Activated effector memory CD4-positive, alpha-beta T cell treated with Interleukin-2 at 50 U/mL for 16 hours (primary cell): Measurements from ENCODE around the gene ABLIM2.
A peak's percentile ranks its signal among the peaks of the same experiment; 100 is the strongest.
"Not testable (repeated sequence)": the region's sequence is repeated elsewhere in the genome, so short reads cannot be mapped to it uniquely, and the experiment has no call there.

ENCODE experiments used
- DNase-seq: peaks from one replicate; pipeline ENCODE4 v3.0.0-alpha.2; 2020

ABLIM2 gene

DNA sequence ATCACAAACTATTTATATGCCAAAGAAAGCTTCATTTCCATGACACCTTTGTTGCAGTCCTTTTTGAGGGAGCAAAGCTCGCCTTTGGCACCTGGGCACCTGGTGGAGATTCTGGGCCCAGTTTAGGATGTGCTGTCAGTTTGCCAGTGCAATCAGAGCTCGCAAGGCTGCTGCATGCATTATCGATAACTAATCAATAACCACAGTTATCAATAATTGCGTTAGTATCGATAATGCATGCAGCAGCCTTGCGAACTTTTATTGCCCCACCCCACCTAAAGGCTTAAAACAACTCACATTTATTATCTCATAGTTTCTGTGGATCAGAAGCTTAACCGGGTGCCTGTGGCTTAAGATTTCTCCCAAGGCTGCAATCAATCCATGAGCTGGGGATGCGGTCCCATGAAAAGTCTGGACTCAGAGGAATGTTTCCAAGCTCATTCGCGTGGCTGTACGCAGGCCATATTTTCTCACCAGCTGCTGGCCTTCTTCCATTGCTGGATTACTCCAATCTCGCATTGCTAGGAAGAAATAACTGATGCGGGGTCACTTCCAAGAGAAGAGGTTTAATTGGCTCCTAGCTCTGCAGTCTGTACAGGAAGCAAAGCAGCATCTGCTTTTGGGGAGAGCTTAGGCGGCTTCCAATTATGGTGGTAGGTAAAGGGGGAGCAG lies 212.8 kb downstream of the ABLIM2 start:
- no peak for DNase-seq

DNA sequence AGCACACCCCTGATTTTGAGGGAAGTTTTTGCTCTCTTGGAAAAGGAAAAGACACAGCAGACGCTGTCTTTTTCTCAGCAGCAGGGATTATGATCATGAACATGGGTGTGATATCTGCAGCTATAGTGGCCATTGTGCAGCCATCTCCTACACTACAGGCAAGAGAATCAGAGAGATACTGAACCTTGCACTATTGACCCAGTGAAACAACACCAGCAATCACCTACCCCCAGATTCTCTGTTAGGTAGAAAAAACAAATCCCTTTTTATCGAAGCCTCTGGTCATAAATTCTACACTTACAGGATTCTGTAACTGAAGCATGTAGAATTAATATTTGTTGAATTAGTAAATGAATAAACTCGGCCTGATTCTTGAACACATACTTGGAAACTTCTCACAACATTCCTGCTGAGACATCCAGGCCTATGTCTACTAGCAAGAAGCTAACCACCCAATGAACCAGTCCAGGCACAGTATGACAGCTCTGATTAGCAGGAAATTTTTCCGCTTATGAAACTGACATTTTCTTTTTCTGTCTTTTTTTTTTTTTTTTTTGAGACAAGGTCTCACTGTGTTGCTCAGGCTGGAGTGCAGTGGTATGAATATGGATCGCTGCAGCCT lies 213.9 kb downstream of the ABLIM2 start:
- no peak for DNase-seq

DNA sequence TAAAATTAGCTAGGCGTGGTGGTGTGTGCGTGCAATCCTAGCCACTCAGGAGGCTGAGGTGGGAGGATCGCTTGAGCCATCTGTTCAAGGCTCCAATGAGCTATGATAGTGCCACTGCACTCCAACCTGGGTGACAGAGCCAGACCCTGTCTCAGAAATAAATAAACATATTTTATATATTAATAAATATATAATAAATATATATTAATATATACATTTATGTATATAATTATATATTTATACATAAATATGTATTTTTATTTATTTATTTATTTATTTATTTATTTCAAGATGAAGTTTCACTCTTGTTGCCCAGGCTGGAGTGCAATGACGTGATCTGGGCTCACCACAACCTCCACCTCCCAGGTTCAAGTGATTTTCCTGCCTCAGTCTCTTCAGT lies 214.9 kb downstream of the ABLIM2 start:
- DNase-seq = not testable (repeated sequence)

DNA sequence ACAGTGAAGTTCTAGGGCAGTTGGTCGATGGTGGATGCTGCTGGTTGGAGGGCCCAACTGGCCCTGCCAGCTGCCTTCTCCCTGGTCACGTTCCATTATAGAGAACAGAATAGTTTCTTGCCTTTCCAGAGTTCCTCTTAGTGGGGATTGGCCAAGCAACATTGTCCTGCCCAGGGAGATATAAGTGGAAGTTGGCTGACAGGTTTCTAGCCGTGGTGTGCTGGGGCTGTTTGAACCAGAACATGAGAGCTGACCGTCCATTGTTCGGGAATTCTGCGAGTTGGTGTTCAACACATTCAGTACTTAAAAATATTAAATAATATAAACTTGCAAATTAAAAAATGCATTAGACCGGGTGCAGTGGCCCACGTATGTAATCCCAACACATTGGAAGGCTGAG lies 215.4 kb downstream of the ABLIM2 start:
- DNase-seq = no peak

GRCh38 chr4:7941965-7942496 lies 216.6 kb downstream of the ABLIM2 start:
- DNase-seq = no peak

DNA sequence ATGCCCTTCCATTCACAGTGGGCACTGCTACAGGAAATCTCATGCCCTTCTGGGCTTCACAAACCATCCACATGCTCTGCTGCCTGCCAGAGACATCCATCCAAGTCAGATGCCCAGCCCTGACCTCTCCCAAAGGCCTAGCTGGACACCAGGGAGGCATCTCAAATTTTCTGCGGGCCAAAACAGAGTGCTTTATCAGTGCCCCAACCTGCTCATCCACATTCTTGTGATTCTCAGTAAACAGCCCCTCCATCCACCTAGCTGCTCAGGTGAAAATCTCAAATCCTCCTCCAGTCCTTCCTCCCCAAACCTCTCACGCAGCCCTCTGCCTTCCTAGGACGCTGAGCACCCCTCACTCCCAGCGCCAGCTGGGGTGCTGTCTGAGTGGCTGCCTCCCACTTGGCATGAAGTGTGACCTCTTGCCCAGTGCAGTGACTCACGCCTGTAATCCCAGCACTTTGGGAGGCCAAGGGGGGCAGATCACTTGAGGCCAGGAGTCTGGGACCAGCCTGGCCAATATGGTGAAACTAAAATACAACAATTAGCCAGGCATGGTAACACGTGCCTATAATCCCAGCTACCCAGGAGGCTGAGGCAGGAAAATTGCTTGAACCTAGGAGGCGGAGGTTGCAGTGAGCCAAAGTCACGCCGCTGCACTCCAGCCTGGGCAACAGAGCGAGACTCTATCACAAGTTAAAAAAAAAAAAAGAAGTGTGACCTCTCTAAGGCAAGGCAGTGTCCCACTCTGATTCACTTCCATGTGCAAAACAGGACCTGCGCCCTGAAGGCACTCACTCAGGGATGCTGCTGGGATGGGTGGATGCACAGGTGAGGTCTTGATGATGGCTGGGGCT lies 217.3 kb downstream of the ABLIM2 start:
- DNase-seq = no peak

DNA sequence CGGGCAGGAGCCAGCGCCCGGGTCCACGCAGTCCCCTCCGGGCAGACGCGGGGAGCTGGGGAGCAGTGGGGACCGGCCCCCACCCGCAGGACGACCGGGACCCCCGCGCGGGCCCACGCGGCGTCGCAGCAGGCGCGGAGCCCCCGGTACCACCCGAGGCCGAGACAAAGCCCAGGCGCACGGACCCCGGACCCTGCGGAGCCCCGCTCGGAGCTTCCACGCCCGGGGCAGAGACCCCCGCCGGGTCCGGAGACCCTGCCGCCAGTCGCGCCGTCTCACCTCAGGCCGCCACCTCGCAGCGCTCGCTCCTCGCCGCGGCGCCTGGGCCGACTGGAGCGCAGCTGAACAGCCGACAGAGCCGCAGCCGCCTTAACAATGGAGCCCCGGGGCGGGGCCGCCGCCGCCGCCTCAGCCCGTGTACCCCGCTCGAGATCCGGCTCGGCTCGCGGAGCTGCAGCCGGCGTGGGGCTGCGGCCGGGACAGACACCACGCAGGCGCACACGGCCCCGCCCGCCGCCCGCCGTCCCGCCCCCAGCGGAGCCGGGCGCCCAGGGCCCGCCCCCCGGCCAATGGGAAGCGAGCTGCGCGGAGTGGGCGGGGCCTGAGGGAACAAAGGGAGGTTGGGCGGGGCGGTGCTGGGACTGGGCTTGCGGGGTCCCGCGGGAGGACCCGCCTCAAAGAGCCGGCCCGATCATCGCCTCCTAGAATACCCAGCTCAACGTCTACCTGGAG lies 219.1 kb downstream of the ABLIM2 start, which contains the start of gene AFAP1:
AFAP1 (minus strand) TSS at position 485 of the 732 bp plus-strand sequence. CDS start 67,783 bp downstream, outside the sequence.
- peak; percentile 85 for DNase-seq

DNA sequence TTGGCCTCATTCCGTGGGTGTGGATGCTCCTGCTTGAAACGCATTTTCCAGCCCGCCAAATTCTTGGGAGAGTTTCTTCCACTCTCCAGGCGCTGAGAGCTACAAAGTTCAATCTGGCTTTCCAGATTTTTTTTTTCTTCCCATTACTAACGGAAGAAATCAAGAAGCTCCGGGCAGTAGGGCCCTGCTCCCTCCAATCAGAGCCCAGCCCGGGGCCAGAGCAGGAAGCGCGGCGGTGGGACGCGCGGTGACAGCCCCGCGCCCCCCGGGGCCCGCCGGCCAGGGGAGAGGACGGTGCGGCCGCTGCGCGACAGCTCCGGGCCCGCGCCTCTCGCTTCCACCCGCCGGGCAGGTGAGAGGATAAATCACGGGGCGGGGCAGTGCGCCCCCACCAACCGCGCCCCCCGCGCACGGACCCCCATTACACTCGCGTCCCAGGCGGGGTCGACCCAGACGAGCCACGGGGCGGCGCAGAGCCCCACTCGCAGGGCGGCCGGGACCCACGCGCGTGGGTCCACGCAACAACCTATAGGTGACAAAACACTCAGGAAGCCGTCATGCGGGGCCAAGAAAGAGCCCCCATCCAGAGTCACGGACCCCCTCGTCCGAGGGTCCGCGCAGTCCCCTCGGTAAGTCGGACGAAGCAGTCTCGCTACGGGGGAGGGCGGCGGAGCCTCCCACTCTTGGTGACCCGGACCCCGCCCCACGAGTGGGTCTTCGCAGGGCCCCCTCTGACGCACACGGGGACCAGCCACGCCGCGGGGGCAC lies 219.8 kb downstream of the ABLIM2 start:
- peak; percentile 7 for DNase-seq

DNA sequence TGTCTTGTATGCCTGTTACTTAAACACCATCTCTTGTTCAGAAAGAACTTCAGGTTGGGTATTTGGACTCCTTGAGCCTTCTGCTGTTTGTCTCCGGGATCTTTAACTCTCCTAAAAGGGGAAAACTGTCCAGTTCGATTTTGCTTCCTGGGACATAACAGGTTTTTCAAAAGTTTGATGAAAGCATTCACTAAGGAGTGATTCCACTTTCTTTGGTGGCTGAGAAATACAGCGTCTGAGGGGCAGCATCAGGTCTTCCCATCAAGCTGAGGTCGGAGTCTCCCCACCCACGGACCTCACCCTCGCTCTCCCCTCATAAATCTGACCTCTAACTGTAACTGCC lies 220.4 kb downstream of the ABLIM2 start:
- no peak for DNase-seq

GRCh38 chr4:7937006-7937405 lies 221.6 kb downstream of the ABLIM2 start:
- no peak for DNase-seq

GRCh38 chr4:7933651-7934510 lies 224.7 kb downstream of the ABLIM2 start:
- DNase-seq = no peak

DNA sequence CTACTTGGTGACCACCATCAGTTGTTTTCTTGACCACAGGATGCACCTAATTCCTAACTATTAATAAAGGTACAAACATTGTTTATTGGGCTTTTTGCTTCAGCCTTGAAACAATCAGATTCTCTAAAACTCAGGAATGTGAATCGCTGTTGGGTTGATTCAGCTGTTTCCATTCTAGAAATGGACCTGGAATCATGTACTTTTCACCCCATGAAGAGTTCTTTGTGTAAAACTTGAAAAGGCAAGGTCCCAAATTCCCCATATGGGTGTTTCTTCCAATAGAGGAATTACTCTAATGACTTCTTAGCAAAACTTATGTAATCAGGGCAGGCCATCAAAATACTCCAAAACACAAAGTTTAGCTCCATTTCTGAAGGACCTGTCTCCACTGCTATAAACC lies 226.3 kb downstream of the ABLIM2 start:
- DNase-seq = no peak

- DNase-seq = no peak
These were observed 229.3 kb downstream of the ABLIM2 start for GRCh38 chr4:7929118-7929951.

DNA sequence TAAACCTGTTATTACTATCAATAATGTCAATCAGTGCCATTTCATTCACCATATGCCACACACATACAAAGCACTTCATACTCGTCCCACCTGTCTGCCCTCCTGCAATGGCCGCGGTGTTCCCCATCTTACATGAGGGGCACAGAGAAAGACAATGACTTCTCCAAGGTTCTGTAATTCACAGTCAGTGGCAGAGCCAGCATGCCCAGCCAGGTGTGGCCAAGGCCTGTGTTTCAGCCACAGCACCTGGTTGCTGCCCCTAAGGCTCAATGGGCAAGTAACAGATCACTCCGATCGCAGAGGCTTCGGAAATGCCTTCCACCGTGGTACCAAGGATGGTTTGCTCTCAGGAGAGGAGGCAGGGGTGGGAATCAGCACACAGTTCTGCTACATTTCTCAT lies 229.9 kb downstream of the ABLIM2 start:
- DNase-seq = no peak

DNA sequence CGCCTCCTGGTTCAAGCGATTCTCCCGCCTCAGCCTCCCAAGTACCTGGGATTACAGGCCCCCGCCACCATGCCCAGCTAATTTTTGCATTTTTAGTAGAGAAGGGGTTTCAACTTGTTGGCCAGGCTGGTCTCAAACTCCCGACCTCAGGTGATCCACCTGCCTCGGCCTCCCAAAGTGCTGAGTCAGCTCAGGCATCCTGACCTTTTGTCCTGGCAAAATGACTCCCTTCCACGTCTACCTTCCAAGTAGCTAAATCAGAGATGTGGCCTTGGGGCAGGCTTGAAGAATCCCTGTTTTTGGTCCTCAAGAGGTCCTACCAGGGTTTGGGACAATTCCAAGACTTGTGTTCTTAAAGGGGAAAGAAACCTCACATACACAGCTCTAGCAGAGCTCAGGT lies 231.8 kb downstream of the ABLIM2 start:
- DNase-seq = no peak

GRCh38 chr4:7924570-7924969 lies 234.0 kb downstream of the ABLIM2 start:
- DNase-seq = no peak

GRCh38 chr4:7924163-7924562 lies 234.4 kb downstream of the ABLIM2 start:
- no peak for DNase-seq

GRCh38 chr4:7922466-7922865 lies 236.1 kb downstream of the ABLIM2 start:
- no peak for DNase-seq

- no peak for DNase-seq
These were observed 239.6 kb downstream of the ABLIM2 start for GRCh38 chr4:7918981-7919380.

DNA sequence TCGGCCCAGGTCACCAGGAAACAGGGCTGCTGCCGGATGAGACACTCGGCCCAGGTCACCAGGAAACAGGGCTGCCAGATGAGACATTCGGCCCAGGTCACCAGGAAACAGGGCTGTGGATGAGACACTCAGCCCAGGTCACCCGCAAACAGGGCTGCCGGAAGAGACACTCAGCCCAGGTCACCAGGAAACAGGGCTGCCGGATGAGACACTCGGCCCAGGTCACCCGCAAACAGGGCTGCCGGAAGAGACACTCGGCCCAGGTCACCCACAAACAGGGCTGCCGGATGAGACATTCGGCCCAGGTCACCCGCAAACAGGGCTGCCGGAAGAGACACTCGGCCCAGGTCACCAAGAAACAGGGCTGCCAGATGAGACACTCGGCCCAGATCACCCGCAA lies 240.4 kb downstream of the ABLIM2 start:
- not testable (repeated sequence) for DNase-seq
